Endothelial cell of umbilical vein (primary cell): ENCODE measurements around the gene FARP1.

Experiments used
- CTCF ChIP-seq, 2 donors: IDR thresholded peaks; 1 replicate in 1 of 2; 2 replicates in 1 of 2; pipeline ENCODE4 v1.5.1; 2011; ENCODE audit warnings: low read length in 2 of 2, mild to moderate bottlenecking in 2 of 2, moderate library complexity in 2 of 2, control low read depth in 1 of 2, inconsistent platforms in 1 of 2, low read depth in 1 of 2; ENCODE audit not compliant: insufficient read depth in 1 of 2; ENCODE audit errors: extremely low read depth in 1 of 2
- POLR2A ChIP-seq: IDR thresholded peaks from 2 replicates; pipeline ENCODE4 v1.6.1; 2012; ENCODE audit warnings: low read depth, mild to moderate bottlenecking, control low read depth, low read length

DNA sequence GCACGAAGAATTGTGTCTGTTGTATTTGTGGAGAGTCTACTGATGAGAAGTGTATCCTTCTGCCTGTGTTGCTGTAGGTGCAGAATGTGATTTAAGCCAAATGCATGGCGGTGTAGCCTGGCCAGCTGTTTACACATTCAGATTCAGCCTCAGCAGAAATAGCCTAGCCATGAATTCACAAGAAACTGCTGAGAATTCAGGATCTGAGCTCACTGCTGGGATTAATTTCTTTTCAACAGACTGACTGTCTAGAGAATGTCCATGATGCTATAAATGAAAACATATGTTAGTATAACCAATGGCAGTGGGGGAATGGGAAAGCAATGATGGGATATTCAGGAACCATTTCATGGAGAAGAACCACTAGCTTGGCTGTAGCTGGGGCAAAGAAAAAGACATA, 111.6 kb downstream of the FARP1 start:
- TF ChIP-seq POLR2A (no peak), CTCF (IDR thresholded peaks at IDR 0.05; ENCODE audit: extremely low read depth in 1 of 2, insufficient read depth in 1 of 2, low read depth in 1 of 2, low read length in 2 of 2) (no peak)
